Naive B cell (primary cell): ENCODE results near the gene CISD1. TPM values are rescaled to one million over a fixed set of nuclear protein-coding genes. Genes with fewer than 3 reads are reported as not detected.
"Not testable (repeated sequence)": the region's sequence is repeated elsewhere in the genome, so short reads cannot be mapped to it uniquely, and the experiment has no call there.

Experiments
- ATAC-seq, 2 donors: fragments of 150-1000 bp; cut with Tn5 transposase; 2 replicates each; pipeline ENCODE4 v1.10.0; 2021; ENCODE audit warnings: low read depth in 2 of 2, mild to moderate bottlenecking in 2 of 2, moderate library complexity in 2 of 2
- DNase-seq: peaks from one replicate; pipeline ENCODE4 v3.0.0; 2022
- H3K27ac Mint-ChIP-seq, 6 donors: one replicate each; pipeline ENCODE4 v1.8.0; 2020 to 2022; ENCODE audit warnings: mild to moderate bottlenecking in 6 of 6, mixed read lengths in 6 of 6, moderate library complexity in 5 of 6, inconsistent platforms in 2 of 6
- H3K27me3 Mint-ChIP-seq, 3 donors: one replicate each; pipeline ENCODE4 v1.8.0; 2021 to 2022; ENCODE audit warnings: mixed read lengths in 3 of 3, mild to moderate bottlenecking in 1 of 3
- H3K36me3 Mint-ChIP-seq, 2 donors: one replicate each; pipeline ENCODE4 v1.8.0; 2020 to 2022; ENCODE audit warnings: mixed read lengths in 2 of 2, inconsistent platforms in 1 of 2, mild to moderate bottlenecking in 1 of 2
- H3K4me1 Mint-ChIP-seq, 3 donors: one replicate each; pipeline ENCODE4 v1.8.0; 2020 to 2022; ENCODE audit warnings: mixed read lengths in 3 of 3, inconsistent platforms in 1 of 3, mild to moderate bottlenecking in 1 of 3, moderate library complexity in 1 of 3
- H3K4me3 Mint-ChIP-seq, 8 donors: one replicate each; pipeline ENCODE4 v1.8.0; 2020 to 2022; ENCODE audit warnings: mild to moderate bottlenecking in 8 of 8, mixed read lengths in 8 of 8, moderate library complexity in 8 of 8, inconsistent platforms in 2 of 8
- H3K9me3 Mint-ChIP-seq, 7 donors: one replicate each; pipeline ENCODE4 v1.8.0; 2020 to 2022; ENCODE audit warnings: mixed read lengths in 7 of 7, mild to moderate bottlenecking in 5 of 7, inconsistent platforms in 2 of 7, moderate library complexity in 1 of 7
- polyA plus RNA-seq, 6 donors: library from polyadenylated mRNA; unstranded; fragments of 300-500 nt; fragmentation: Illumina TruSeq; gene quantifications; one replicate each; pipeline ENCODE4 v1.2.3, GENCODE V29; 2021; ENCODE audit warnings: low read depth in 6 of 6

The CISD1 gene
- polyA plus RNA-seq, 6 donors from 2014 or later, result 27.7 to 47.2 (median 33.4) TPM

DNA sequence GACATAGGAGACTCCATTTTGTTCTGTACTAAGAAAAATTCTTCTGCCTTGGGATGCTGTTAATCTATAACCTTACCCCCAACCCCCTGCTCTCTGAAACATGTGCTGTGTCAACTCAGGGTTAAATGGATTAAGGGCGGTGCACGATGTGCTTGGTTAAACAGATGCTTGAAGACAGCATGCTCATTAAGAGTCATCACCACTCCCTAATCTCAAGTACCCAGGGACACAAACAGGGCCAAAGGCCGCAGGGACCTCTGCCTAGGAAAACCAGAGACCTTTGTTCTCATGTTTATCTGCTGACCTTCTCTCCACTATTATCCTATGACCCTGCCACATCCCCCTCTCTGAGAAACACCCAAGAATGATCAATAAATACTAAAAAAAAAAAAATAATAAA is 24.3 kb upstream of the CISD1 start:
- not testable (repeated sequence) for ATAC-seq, H3K36me3 Mint-ChIP-seq, DNase-seq, H3K27ac Mint-ChIP-seq, H3K4me3 Mint-ChIP-seq, H3K27me3 Mint-ChIP-seq
- Mint-ChIP-seq H3K9me3 (peaks cover 2 to 33% (median 9%) of the 10 kb centered on the region in 7 donors), H3K4me1 (peaks cover 33 to 51% (median 38%) of the 10 kb centered on the region in 3 donors)

GRCh38 chr10:58253184-58253583 is 15.8 kb upstream of the CISD1 start:
- peaks cover 7 to 27% of the 10 kb centered on the region in 2 donors for H3K36me3 Mint-ChIP-seq
- no peaks in the 10 kb centered on the region for H3K27me3 Mint-ChIP-seq
- H3K4me3 Mint-ChIP-seq, result peak overlapping the region in 1 of 8 donors; percentile 42
- peaks cover 31 to 36% (median 31%) of the 10 kb centered on the region in 3 donors for H3K4me1 Mint-ChIP-seq
- DNase-seq (no peak), ATAC-seq (no peak)
- H3K27ac Mint-ChIP-seq, result no peak overlapping the region
- H3K9me3 Mint-ChIP-seq, result peaks cover 6 to 23% (median 15%) of the 10 kb centered on the region in 7 donors

DNA sequence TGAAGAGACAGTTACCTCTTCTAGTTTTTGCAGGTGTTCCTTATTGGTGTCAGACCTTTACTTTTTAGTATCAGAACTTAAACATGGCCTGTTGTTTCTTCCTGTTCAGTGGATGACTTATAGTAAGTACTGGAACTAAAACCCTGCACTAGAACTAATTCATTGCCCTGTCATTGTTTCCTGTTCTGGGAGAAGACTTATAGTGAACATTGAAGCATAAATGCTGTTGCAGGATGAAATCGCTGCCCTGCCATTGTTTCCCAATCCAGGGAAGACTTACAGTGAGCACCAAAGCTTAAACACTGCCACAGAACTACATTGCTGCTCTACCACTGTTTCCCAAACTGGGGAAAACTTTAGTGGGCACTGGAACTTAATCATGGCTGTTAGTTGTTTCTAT is 14.3 kb upstream of the CISD1 start:
- H3K36me3 Mint-ChIP-seq, result peaks cover 7 to 20% of the 10 kb centered on the region in 2 donors
- H3K27ac Mint-ChIP-seq, result peak overlapping the region in 1 of 6 donors; percentile 14
- no peak for DNase-seq
- H3K4me3 Mint-ChIP-seq, result no peak overlapping the region
- H3K27me3 Mint-ChIP-seq, result no peaks in the 10 kb centered on the region
- H3K9me3 Mint-ChIP-seq, result peaks cover 5 to 23% (median 11%) of the 10 kb centered on the region in 7 donors
- peaks cover 31 to 39% (median 33%) of the 10 kb centered on the region in 3 donors for H3K4me1 Mint-ChIP-seq
- ATAC-seq, result no peak

GRCh38 chr10:58256013-58256780 is 12.8 kb upstream of the CISD1 start:
- Mint-ChIP-seq H3K36me3 (peaks cover 7 to 20% of the 10 kb centered on the region in 2 donors), H3K9me3 (peaks cover 5 to 23% (median 11%) of the 10 kb centered on the region in 7 donors), H3K4me1 (peaks cover 28 to 49% (median 44%) of the 10 kb centered on the region in 3 donors), H3K27ac (peak overlapping the region in 4 of 6 donors; percentile 15 to 76 (median 36))
- H3K4me3 Mint-ChIP-seq, H3K27me3 Mint-ChIP-seq, DNase-seq, ATAC-seq: not testable (repeated sequence)

- ATAC-seq, result no peak
- Mint-ChIP-seq H3K9me3 (peaks cover under 1 to 7% (median 2%) of the 10 kb centered on the region in 7 donors), H3K27ac (peak overlapping the region in 2 of 6 donors; percentile 15 to 59), H3K4me1 (peaks cover 17 to 54% (median 42%) of the 10 kb centered on the region in 3 donors), H3K4me3 (no peak overlapping the region), H3K36me3 (peaks cover 2 to 6% of the 10 kb centered on the region in 2 donors), H3K27me3 (no peaks in the 10 kb centered on the region)
- no peak for DNase-seq
Measured at GRCh38 chr10:58258977-58259692, 9.8 kb upstream of the CISD1 start.

- DNase-seq (no peak), ATAC-seq (no peak)
- Mint-ChIP-seq H3K36me3 (no peaks in the 10 kb centered on the region), H3K27ac (peak overlapping the region in 2 of 6 donors; percentile 8 to 21), H3K9me3 (no peaks in the 10 kb centered on the region), H3K4me3 (no peak overlapping the region), H3K4me1 (peaks cover 20 to 56% (median 35%) of the 10 kb centered on the region in 3 donors), H3K27me3 (no peaks in the 10 kb centered on the region)
Measured at GRCh38 chr10:58260334-58260733, 8.6 kb upstream of the CISD1 start.

DNA sequence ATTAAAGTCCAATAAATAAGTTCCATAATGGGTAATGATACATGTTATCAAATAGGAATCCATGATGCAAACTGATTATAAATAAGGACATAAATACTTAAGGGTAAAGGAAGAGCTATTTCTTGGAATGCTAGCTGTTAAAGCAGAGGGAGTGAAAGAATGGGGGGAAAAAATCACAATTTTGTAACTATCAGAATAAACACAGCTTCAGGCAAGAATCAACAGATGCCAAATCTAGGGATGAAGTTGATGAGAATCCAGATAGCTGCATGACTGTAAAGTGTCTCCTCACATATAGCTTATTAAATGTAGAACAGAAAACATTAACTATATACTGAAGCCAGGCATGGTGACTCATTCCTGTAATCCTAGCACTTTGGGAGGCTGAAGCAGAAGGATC is 6.2 kb upstream of the CISD1 start:
- Mint-ChIP-seq H3K4me1 (peaks cover 29 to 66% (median 49%) of the 10 kb centered on the region in 3 donors), H3K27me3 (no peaks in the 10 kb centered on the region), H3K27ac (no peak overlapping the region), H3K9me3 (peaks cover 0 to 1% (median 0%) of the 10 kb centered on the region in 7 donors), H3K4me3 (no peak overlapping the region), H3K36me3 (no peaks in the 10 kb centered on the region)
- DNase-seq (no peak), ATAC-seq (no peak)

DNA sequence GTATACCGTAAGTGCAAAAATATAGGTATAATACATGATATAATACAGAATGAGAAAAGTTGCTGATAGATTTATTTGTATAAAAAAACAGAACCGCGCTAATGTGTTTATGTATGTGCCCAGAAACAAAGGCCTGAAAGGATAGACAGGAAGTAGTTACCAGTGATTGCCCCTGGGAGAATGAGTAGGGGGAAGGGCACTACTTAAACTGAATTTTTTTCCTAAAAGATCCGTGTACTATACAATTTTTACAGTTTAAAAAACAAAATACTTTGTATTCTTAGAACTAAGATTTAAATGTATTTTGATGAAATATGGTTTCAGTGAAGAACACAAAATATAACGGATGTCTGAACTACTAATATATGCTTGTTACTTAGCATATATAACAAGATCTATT is 4.2 kb upstream of the CISD1 start:
- H3K27me3 Mint-ChIP-seq, result no peaks in the 10 kb centered on the region
- H3K4me1 Mint-ChIP-seq, result peaks cover 29 to 70% (median 43%) of the 10 kb centered on the region in 3 donors
- H3K36me3 Mint-ChIP-seq, result no peaks in the 10 kb centered on the region
- H3K9me3 Mint-ChIP-seq, result peaks cover 0 to 1% (median 0%) of the 10 kb centered on the region in 7 donors
- H3K27ac Mint-ChIP-seq, result peak overlapping the region in 4 of 6 donors; percentile 7 to 99 (median 48)
- DNase-seq (no peak), ATAC-seq (no peak)
- peak overlapping the region in 5 of 8 donors; percentile 29 to 97 (median 70) for H3K4me3 Mint-ChIP-seq

DNA sequence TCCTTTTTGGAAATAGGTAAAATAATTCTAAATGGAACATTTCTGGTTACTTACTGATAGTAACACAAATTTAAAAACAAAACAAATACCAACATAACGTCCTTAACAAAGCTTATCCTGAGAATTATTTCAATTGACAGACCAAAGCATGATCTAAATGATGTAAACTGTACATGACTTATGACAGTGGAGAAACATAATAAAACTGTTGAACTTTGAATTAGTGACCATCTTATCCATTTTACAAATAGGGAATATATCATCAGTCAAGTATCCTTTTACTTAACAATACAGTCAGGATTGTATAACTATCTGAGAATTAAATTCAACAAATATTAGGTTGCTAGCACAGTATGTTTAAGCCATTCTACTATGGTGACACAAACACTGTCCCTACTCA is 3.7 kb upstream of the CISD1 start:
- Mint-ChIP-seq H3K27ac (peak overlapping the region in 3 of 6 donors; percentile 14 to 99 (median 99)), H3K27me3 (no peaks in the 10 kb centered on the region), H3K4me1 (peaks cover 29 to 68% (median 38%) of the 10 kb centered on the region in 3 donors), H3K36me3 (no peaks in the 10 kb centered on the region), H3K9me3 (peaks cover 0 to 1% (median 0%) of the 10 kb centered on the region in 7 donors), H3K4me3 (peak overlapping the region in 5 of 8 donors; percentile 22 to 97 (median 55))
- no peak for ATAC-seq
- no peak for DNase-seq

GRCh38 chr10:58266003-58266825 is 2.7 kb upstream of the CISD1 start:
- Mint-ChIP-seq H3K27me3 (no peaks in the 10 kb centered on the region), H3K27ac (peak overlapping the region; percentile 99 to 100 (median 100)), H3K4me3 (peak overlapping the region; percentile 97 to 100 (median 100)), H3K4me1 (peaks cover 22 to 67% (median 32%) of the 10 kb centered on the region in 3 donors), H3K9me3 (peaks cover 0 to 1% (median 0%) of the 10 kb centered on the region in 7 donors), H3K36me3 (no peaks in the 10 kb centered on the region)
- peak; percentile 5 to 7 for ATAC-seq
- DNase-seq, result peak; percentile 46

DNA sequence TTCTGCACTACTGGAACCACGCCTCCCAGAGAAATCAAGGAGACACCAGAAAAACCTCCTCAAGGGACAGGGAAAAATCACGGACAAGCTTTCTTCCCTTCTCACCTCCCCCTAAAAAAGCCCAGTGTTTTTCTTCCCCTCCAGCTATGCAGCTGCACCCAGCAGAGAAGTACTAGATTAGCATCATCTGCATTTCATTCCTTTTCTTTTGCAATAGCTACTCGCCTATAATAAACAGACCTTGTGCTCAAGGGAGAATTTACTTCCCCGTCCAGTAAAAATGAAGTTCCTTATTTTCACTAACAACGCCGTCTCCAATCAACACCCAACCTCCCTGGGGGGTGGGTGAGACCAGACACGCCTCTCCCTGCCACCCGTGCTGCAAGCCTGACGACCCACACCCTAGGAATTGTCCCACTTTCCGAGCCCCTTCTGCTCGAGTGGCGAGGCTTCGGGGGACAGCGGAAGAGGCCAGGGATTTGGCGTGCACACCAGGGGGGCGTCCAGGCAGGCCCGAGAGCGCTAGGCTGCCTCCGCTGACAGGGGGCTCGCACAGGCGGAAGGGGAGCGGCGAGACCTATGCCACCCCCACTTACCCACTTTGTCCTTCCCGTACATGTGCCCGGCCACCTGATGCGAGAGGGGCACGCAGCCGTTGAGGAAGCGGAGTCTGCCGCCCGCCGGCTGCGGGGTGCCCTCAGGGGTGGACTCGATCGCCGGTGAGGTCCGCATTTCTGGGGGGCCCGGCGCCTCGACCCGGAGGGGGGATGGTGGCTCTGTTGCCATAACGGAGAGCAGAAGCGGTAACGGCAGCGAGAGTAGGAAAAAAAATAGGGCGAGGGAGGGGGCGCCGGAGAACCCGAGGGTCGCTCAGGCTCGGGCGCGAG is 1.9 kb upstream of the CISD1 start:
- Mint-ChIP-seq H3K27ac (peak overlapping the region; percentile 99 to 100 (median 100)), H3K4me3 (peak overlapping the region; percentile 97 to 100 (median 100)), H3K36me3 (no peaks in the 10 kb centered on the region), H3K4me1 (peaks cover 20 to 61% (median 30%) of the 10 kb centered on the region in 3 donors), H3K9me3 (peaks cover 0 to 1% (median 0%) of the 10 kb centered on the region in 7 donors), H3K27me3 (no peaks in the 10 kb centered on the region)
- peak; percentile 33 to 39 for ATAC-seq
- peak; percentile 85 for DNase-seq
